MM.1S (cell line): ENCODE measurements around the gene PRKCA.

Source experiments
- CTCF ChIP-seq: fragments of 300-600 bp; sonication (generic); IDR thresholded peaks from 2 replicates; pipeline ENCODE4 v1.5.1; 2016; ENCODE audit warnings: antibody characterized with exemption, low read length, mixed read lengths
- EZH2 ChIP-seq: fragments of 300-600 bp; sonication (generic); optimal IDR thresholded peaks from 2 replicates; pipeline ENCODE3; 2017; ENCODE audit warnings: low read depth, mild to moderate bottlenecking, antibody characterized with exemption, low read length, mixed read lengths

- TF ChIP-seq CTCF = no peak
- no peak for TF ChIP-seq EZH2
These were observed 511.6 kb downstream of the PRKCA start for GRCh38 chr17:66814026-66814425.
